Body of pancreas (tissue), 4 donors: ENCODE results near the gene CRTAC1. TPM values are rescaled to one million over a fixed set of nuclear protein-coding genes. Genes with fewer than 3 reads are reported as not detected.

Experiments
- ATAC-seq: fragments of 150-250 bp; one replicate; pipeline ENCODE4 v1.9.1; 2016
- DNase-seq, 4 donors: peaks; one replicate each; pipeline ENCODE4 v3.0.0-alpha.2; 2019
- H3K27ac ChIP-seq, 4 donors: fragments of 200-600 bp; sonication (generic); 1 replicate in 3 of 4; 2 replicates in 1 of 4; pipeline versions ENCODE4 v1.5.1 to v1.6.1; 2016 to 2019; ENCODE audit warnings: mild to moderate bottlenecking in 1 of 4, mixed read lengths in 1 of 4, moderate library complexity in 1 of 4
- H3K27me3 ChIP-seq, 2 donors: fragments of 200-600 bp; sonication (generic); one replicate each; pipeline ENCODE4 v1.6.0; 2016; ENCODE audit warnings: mild to moderate bottlenecking in 1 of 2
- H3K36me3 ChIP-seq, 2 donors: fragments of 200-600 bp; sonication (generic); replicated peaks in 1 of 2; 2 replicates each; pipeline ENCODE4 v1.5.1; 2016; ENCODE audit warnings: low read depth in 2 of 2; ENCODE audit not compliant: insufficient read depth in 1 of 2
- H3K4me1 ChIP-seq: fragments of 200-600 bp; sonication (generic); one replicate; pipeline ENCODE4 v1.6.0; 2016
- H3K4me3 ChIP-seq, 2 donors: fragments of 200-600 bp; sonication (generic); 1 replicate in 1 of 2; 2 replicates in 1 of 2; pipeline ENCODE4 v1.5.1; 2016 to 2019
- H3K9me3 ChIP-seq, 3 donors: fragments of 200-600 bp; sonication (generic); 1 replicate in 2 of 3; 2 replicates in 1 of 3; pipeline ENCODE4 v1.5.1; 2016
- CTCF ChIP-seq, 7 experiments: fragments of 450-650 bp in 4 of 7; fragments of 200-600 bp in 3 of 7; sonication (generic) in 3 of 7; IDR thresholded peaks; one replicate each; pipeline ENCODE4 v1.5.1; 2016 to 2019; ENCODE audit warnings: antibody characterized with exemption in 7 of 7
- POLR2A ChIP-seq, 3 donors: fragments of 450-650 bp; IDR thresholded peaks; one replicate each; pipeline ENCODE4 v1.6.1; 2016; ENCODE audit warnings: antibody characterized with exemption in 3 of 3, mild to moderate bottlenecking in 2 of 3
- WGBS, 2 donors: methylation state at CpG; one replicate each; pipeline ENCODE4 v1.1.5; 2017; 5-methylcytosine and 5-hydroxymethylcytosine counted together
- intact Hi-C: fragments of 100-400 bp; cut with DNase I; formaldehyde crosslinking; loops from one replicate; pipeline ENCODE4 v1.15.1; 2023
- total RNA-seq, 2 donors: library from RNA; depleted of rRNA; stranded (reverse); fragments of >200 nt; gene quantifications; one replicate each; pipeline ENCODE4 v1.1.0, GENCODE V29; 2016

CRTAC1 gene
- total RNA-seq, 2 donors from 2014 or later: 0.52 TPM; not detected in 1

- Histone ChIP-seq H3K4me1 (peaks cover 18% of the 10 kb centered on the region), H3K9me3 (no peaks in the 10 kb centered on the region), H3K27ac (peak overlapping the region; percentile 23 to 65 (median 50)), H3K4me3 (no peak overlapping the region), H3K27me3 (no peaks in the 10 kb centered on the region), H3K36me3 (no peaks in the 10 kb centered on the region)
- intact Hi-C loops: loop anchor here (5.0 kb wide), 1 partner anchor 112 kb away; no protein-coding TSS in a partner anchor
- peak; percentile 90 to 95 (median 94) for DNase-seq
- WGBS, 2 donors: 5 to 6% methylated on average over 5 to 19 of the region's 19 CpGs
- TF ChIP-seq CTCF (IDR thresholded peaks at IDR 0.05): peak; percentile 84 to 99 (median 99)
- peak in 1 of 3 donors; percentile 24 for TF ChIP-seq POLR2A (IDR thresholded peaks at IDR 0.05)
- ATAC-seq: peak; percentile 98
Observed at GRCh38 chr10:97869091-97870042, 161.1 kb downstream of the CRTAC1 start.

DNA sequence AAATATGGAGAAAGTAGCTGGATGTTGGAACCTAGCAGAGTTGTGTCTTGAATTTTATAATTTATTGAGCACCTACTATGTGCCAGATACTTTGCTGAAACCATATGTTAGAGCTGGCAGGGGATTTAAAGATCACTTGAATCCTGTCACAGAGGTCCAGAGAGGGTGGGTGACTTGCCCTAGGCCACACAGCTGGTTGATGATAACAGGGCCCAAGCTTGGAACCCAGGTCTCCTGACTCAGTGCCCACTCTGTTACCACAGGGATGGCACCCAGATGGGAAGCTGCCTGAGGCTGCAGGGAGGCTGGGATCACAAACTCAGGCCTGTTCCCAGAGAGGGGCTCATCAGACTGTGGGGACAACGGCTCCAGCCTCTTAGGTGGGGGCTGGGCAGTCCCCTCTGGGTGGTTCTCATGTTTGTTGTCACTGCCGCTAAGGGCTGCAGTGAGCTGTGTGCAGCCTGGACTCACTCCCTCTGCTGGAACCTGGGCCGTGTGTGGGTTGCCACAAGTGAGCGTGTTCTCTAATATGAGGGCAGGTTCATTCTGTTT lies 162.2 kb downstream of the CRTAC1 start:
- ATAC-seq (no peak), DNase-seq (peak in 2 of 4 donors; percentile 30 to 36)
- H3K27ac ChIP-seq: peak overlapping the region in 1 of 4 donors; percentile 43
- intact Hi-C loops: loop anchor here (5.0 kb wide), 1 partner anchor 111 kb away; no protein-coding TSS in a partner anchor
- H3K4me1 ChIP-seq: peaks cover 19% of the 10 kb centered on the region
- no peak for TF ChIP-seq CTCF (IDR thresholded peaks at IDR 0.05)
- no peak for TF ChIP-seq POLR2A (IDR thresholded peaks at IDR 0.05)
- no peaks in the 10 kb centered on the region for H3K9me3 ChIP-seq
- WGBS, 2 donors: 65 to 75% methylated on average over 3 to 4 of the region's 4 CpGs
- no peak overlapping the region for H3K4me3 ChIP-seq
- H3K36me3 ChIP-seq: no peaks in the 10 kb centered on the region
- H3K27me3 ChIP-seq: no peaks in the 10 kb centered on the region

DNA sequence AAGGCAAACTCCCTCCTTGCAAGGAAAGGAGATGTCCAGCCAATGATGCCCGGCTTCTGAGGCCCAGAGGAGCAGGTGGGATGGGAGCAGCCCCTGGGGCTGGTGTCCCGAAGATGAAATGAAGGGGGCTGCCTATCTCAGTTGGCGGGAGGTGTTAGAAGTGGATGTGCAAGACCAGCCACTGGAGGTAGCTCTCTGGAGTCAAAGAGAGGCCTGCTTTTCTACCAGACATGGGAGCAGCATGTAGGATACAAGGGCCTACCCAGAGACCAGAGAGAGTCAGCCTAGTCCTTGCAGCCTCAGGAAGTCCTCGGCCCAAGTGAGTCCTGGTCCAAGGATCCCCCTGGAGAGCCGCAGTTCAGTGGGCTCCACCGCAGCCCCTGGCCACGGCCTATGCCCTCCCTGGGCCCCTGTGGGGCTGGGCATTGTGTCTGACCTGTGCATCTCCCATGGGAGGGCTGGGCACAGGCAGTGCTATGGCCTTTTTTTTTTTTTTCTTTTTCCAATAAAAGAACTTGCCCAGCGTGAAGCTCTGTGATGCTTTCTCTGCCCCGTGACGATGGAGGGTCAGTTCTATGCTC lies 163.1 kb downstream of the CRTAC1 start:
- Histone ChIP-seq H3K4me3 (no peak overlapping the region), H3K4me1 (peaks cover 27% of the 10 kb centered on the region), H3K9me3 (no peaks in the 10 kb centered on the region), H3K27ac (no peak overlapping the region), H3K36me3 (no peaks in the 10 kb centered on the region), H3K27me3 (no peaks in the 10 kb centered on the region)
- TF ChIP-seq CTCF (IDR thresholded peaks at IDR 0.05) (no peak), POLR2A (IDR thresholded peaks at IDR 0.05) (no peak)
- ATAC-seq: no peak
- intact Hi-C loops: loop anchor here (5.0 kb wide), 1 partner anchor 110 kb away; no protein-coding TSS in a partner anchor
- 76 to 95% methylated on average over 10 of the region's 10 CpGs for WGBS, 2 donors
- DNase-seq: no peak

DNA sequence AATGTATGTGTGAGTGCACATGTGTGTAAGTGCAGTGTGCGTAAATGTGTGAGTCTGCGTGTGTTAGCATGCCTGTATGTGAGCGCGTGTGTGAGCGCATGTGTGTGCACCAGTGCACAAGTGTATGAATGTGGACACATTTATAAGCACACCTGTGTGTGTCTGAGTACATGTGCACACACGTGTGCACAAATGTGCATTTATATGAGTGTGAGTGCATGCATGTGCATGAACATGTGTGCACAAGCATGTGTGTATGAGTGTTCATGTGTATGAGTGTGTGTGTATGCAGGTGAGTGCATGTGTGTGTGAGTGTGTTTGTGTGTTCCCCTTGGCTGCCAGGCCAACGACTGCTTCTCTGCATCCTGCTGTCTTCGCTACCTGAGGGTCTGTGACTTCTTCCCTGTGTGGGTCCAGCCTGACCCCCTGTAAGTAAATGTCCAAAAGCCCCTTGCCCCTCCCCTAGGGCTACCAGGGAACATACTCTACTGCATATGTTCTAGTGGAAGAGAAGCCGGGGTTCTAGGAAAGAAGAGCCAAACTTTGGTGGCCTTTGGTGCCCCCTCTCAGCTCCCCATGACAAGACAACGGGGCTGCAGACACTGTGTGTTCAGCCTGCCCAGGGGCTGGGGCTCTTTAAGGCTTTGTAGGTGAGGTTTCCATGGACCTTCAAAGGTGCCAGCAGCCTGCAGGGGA lies 163.7 kb downstream of the CRTAC1 start:
- 94% methylated on average over 9 to 10 of the region's 10 CpGs for WGBS, 2 donors
- no peak for TF ChIP-seq CTCF (IDR thresholded peaks at IDR 0.05)
- no peak for TF ChIP-seq POLR2A (IDR thresholded peaks at IDR 0.05)
- Histone ChIP-seq H3K36me3 (no peaks in the 10 kb centered on the region), H3K9me3 (no peaks in the 10 kb centered on the region), H3K27me3 (no peaks in the 10 kb centered on the region), H3K4me1 (peaks cover 33% of the 10 kb centered on the region), H3K4me3 (no peak overlapping the region), H3K27ac (no peak overlapping the region)
- no peak for DNase-seq
- intact Hi-C loops: loop anchor here (5.0 kb wide), 1 partner anchor 109 kb away; no protein-coding TSS in a partner anchor
- no peak for ATAC-seq
